Measurements from ENCODE around the gene ADGRG6.

DNA sequence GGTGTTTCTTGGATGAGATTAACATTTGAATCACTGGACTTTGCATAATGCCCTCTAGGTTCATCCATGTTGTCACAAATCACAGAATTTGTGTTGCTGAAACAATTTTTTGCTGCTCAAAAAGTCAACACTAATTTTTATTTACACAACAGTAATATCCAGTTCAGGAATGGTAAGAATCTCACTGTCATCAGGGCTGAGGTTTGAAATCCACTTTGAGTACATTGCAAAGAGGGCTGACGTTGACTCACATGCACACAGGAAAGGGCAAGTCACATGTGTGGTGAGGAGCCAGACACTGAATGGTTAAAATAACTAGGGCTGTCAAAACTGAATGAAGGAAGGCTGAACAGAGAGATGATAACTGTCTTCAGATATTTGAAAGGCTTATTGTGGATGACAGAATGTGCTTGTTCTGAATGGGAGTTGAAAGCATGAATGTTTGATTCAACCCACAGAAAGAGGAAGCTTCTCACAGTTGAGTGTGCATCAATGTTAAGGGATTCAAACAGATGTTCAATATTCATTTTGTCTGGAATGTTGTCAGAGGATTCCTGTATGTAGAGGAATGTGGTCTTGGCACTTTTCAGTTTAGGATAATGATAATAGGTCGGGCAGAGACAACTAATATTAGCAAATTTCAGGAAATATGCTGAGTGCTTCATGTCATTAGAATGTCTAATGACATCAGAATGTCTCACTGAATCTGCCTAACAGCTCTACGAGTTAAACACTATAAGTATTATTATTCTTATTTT lies 3.6 kb upstream of the ADGRG6 start:
- no peak for TF ChIP-seq POLR2A (IDR thresholded peaks at IDR 0.05)
- TF ChIP-seq, protein P1, sequence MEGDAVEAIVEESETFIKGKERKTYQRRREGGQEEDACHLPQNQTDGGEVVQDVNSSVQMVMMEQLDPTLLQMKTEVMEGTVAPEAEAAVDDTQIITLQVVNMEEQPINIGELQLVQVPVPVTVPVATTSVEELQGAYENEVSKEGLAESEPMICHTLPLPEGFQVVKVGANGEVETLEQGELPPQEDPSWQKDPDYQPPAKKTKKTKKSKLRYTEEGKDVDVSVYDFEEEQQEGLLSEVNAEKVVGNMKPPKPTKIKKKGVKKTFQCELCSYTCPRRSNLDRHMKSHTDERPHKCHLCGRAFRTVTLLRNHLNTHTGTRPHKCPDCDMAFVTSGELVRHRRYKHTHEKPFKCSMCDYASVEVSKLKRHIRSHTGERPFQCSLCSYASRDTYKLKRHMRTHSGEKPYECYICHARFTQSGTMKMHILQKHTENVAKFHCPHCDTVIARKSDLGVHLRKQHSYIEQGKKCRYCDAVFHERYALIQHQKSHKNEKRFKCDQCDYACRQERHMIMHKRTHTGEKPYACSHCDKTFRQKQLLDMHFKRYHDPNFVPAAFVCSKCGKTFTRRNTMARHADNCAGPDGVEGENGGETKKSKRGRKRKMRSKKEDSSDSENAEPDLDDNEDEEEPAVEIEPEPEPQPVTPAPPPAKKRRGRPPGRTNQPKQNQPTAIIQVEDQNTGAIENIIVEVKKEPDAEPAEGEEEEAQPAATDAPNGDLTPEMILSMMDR (IDR thresholded peaks at IDR 0.05), result no peak

Measured in body of pancreas (tissue), 4 donors.